GM18867 (cell line): ENCODE results near the gene SLC22A6.
"Not testable (repeated sequence)": the region's sequence is repeated elsewhere in the genome, so short reads cannot be mapped to it uniquely, and the experiment has no call there.

Experiments
- ATAC-seq: cut with Tn5 transposase; IDR thresholded peaks from one replicate; pipeline ENCODE4 v1.9.1; 2021; ENCODE audit warnings: mild to moderate bottlenecking, moderate library complexity; ENCODE audit not compliant: unreplicated experiment

The SLC22A6 gene

DNA sequence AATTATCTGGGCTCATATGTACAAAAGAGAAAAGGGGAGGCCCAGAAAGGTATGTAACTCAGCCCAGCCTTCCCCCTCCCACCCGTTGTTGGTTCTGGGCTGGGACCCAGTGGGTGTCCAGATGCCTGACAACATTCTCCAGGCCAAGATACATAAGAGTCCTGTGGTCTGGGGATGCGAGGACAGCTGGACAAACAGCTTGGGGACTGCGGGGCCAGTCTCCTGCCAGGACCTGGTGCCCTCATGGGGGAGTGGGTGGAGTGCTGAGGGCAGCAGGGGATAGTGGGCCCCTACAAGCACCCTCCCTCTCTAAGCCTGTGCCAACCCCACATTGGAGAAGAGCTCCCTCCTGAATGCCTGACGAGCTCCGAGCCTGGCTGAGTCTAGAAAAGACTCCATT lies 3.5 kb upstream of the SLC22A6 start:
- no peak for ATAC-seq

DNA sequence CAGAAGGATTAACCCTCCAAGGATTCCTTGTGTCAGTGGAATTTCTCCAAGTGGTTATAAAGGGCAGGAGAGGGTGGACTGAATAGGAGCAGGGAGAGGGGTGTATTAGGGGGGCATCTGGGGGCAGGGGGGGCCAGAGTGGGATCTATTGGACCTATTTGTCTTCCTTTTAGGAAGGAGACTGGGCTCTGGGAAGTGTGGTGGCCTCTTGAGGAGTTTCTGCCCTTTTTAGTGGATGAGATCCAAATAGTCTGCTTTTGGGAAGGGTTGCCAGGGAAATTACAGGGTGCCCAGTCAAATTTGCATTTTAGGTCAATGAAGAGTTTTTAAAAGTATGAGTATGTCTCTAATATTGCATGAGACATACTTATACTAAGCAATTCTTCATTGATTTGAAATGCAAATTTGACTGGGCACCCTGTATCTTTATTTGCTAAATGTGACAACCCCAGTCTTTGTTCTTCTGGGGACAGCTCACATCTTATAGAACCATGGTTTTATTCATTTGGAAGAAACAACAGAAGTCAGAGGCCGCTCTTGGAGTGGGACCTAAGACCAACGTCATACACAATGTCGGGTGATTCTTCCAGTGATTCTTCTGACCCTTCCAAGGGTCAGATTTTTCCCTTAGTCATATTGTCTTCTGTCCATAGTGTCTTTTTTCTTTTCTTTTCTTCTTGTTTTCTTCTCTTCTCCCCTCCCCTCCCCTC lies 429 bp upstream of the SLC22A6 start:
- no peak for ATAC-seq

DNA sequence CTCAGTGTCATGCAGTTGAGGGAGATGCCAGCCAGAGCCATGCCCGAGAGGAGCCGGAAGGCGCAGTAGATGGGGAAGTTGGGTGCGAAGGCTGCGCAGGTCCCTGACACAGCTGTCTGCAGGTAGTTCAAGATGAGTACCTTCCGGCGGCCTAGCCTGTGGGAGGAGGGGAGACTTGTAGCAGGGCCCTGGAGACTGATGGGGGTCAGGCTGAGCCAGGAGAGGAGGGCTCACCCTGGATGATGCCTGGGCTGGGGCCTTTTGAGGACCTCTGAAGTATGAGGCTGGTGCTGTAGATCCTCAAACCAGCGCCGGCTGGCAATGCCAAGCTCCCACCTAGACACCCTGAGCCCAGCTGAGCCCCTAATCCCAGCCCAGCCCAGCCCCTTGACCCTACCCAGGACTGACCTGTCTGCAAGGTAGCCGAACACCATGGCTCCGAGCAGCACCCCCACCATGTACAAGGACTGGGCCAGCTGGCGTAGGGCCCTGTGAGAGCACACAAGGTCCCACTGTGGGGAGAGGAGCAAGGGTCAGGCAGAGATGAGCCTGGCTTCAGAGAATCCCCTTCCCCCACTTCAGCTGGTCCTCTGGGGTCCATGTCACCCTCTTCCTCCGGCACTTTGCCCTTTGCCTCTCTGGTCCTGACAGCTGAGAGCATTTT lies 1.1 kb downstream of the SLC22A6 start:
- ATAC-seq: no peak

DNA sequence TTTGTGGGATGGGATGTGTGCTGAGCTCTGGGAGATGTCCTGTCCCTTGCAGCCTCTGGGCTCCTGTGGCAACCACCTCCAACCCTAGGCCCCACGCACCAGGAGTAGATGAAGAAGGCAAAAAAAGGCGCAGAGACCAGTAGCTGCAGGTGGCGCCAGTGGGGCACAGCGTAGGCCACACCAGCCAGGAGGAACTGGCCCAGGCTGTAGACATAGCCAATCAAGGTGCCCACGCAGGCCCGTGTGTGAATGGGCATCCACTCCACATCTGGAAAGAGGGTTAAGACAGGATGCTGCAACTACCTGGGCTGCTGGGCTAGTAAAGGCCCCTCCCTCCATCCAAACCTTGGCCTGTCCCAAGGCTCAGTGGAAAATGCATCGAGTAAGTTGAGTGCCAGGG lies 3.0 kb downstream of the SLC22A6 start:
- ATAC-seq: no peak

DNA sequence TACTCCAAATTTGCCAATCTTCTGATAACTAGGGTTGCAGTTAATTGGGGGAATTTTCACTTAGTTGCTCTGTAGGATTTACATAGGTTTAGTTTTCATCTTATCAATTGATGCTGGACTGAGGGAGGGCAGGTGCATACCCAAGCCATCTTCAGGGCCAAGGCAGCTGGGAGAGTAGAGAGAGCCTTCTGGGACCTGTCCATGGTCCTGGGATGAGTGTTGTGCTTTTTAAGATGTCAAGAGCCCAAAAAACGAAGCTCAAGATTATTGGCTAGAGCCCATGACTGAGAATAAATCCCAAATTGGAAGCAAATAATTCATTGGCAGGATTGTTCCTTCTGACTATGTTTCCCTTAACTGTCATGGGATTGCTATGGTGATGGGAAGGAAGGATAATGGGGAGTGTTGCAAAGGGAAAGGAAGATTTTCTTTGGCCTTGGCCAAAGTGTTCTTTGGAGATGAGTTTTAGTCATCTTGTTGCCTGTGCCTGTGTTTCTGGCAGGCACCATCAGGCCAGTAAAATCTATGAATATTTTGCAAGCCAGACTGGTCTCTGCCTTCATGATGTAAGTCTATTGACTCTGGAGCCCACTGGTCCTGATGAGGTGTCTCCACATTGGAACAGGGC lies 4.5 kb downstream of the SLC22A6 start:
- no peak for ATAC-seq

DNA sequence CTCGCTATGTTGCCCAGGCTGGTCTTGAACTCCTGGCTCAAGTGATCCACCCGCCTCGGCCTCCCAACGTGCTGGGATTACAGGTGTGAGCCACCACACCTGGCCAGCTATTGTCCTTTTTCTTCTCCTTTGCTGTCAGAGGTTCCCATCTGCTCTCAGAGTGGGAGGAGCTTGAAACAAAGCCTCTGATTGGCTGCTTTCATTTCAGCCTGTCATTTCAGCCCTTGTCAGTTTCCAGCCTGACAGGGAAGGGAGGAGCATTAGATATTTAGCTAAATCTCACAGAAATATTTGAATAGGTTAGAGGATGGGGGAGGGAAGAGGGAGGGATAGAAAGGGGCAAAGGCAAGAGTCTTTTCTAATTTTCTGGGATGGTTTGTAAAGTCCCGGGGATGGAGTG lies 8.7 kb downstream of the SLC22A6 start:
- no peak for ATAC-seq

DNA sequence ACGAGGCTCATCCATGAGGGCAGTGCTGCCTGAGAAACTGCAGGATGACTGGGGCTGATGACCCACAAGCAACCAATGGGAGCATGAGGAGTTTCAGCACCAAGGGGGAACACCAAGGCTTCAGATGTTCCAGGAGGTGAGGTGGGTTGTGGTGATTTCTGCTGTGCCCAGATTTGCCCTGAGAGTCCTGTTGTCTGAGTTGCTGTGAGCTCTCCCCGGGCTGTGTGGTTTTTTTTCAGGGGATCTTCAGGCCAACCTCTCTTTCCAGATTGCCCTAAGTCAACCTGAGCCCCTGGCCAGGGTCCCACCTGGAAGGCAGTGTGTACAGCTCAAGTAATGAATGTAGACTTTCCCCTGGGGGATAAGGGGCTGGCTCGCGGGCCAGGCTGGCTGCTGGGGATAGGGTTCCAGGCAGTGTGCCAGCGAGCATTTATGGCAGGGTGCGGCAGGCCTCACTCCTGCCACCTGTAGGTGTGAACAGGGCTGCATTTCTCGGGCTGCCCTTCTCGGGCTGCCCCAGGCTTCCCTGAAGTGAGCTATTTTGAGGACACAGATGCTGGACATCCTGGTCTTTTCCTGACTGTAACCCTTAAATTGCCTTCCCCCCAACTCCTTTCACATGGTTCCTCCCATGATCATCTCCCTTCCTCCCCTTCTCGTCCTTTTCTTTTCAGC lies 9.8 kb downstream of the SLC22A6 start:
- ATAC-seq: no peak

DNA sequence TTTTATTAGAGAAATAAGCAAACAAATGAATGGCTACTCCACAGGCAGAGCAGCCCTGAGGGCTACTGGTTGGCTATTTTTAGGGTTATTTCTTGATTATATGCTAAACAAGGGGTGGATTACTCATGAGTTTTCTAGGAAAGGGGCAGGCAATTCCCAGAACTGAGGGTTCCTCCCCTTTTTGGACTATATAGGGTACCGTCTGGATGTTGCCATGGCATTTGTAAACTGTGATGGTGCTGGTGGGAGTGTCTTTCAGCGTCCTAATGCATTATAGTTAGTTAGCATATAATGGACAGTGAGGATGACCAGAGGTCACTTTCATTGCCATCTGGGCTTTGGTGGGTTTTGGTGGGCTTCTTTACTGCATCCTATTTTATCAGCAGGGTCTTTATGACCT lies 19.2 kb downstream of the SLC22A6 start:
- ATAC-seq: no peak

DNA sequence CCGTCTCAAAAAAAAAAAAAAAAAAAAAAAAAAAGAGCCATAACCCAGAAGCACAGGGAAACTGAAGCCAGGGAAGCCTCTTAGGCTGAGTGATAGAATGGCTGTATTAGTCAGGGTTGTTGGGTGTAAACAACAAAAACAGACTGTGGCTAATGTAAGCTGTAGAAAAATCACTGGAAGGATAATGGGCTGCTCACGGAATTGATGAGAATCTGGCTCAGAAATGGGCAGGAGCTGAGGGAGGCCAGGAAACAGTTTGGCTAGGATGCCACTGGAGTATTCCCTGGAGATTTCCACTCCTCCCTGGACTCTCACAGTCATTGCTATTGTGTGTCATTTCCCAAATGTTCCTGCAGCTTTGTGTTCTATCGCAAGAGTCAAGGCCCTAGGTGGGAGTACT lies 22.4 kb downstream of the SLC22A6 start:
- ATAC-seq: no peak

DNA sequence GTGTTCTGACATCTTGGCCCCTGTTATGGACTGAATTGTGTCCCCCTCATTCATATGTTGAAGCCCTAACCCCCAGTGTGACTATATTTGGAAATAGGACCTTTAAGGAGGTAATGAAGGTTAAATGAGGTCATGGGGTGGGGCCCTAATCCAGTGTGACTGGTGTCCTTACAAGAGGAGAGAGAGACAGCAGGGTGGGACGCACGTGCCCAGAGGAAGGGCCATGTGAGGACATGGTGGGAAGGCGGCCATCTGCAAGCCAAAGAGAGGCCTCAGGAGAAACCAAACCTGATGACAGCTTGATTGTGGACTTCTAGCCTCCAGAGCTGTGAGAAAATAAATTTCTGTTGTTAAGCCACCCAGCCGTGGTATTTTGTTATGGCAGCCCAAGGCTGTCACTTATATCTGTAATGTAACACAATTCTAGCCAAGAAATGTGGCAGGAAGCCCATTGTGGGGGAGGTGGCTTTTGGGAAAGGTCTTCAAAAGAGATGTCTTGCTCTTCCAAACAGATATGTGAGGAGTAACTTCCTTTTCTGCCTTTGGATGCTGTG lies 23.7 kb downstream of the SLC22A6 start:
- ATAC-seq: no peak

DNA sequence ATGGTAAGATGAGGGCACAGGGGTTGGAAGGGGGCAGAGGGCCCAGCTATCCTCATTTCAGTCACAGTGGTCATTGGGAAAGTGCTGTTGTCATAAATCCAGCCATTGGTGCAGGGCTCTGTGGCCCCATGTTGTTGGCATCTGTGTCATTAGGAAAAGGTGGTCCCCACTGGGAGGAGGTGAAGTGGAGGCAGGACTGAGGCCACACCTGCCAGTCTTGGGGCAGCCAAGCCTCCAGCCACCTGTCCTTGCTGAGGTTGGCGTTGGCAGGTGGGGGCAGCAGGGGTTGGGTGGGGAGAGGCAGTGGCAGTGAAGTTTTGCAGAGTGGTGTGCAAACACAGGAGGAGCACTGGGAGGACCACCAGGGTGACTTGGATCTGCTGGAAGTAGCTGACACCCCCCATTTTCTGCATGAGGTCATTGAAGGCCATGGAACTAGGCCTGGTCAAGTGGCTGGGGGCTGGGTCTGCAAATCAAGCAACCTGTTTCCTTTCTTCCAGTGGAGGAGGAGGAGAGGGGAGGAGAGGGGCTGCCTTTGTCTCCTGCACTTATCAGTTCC lies 25.3 kb downstream of the SLC22A6 start:
- ATAC-seq: no peak

DNA sequence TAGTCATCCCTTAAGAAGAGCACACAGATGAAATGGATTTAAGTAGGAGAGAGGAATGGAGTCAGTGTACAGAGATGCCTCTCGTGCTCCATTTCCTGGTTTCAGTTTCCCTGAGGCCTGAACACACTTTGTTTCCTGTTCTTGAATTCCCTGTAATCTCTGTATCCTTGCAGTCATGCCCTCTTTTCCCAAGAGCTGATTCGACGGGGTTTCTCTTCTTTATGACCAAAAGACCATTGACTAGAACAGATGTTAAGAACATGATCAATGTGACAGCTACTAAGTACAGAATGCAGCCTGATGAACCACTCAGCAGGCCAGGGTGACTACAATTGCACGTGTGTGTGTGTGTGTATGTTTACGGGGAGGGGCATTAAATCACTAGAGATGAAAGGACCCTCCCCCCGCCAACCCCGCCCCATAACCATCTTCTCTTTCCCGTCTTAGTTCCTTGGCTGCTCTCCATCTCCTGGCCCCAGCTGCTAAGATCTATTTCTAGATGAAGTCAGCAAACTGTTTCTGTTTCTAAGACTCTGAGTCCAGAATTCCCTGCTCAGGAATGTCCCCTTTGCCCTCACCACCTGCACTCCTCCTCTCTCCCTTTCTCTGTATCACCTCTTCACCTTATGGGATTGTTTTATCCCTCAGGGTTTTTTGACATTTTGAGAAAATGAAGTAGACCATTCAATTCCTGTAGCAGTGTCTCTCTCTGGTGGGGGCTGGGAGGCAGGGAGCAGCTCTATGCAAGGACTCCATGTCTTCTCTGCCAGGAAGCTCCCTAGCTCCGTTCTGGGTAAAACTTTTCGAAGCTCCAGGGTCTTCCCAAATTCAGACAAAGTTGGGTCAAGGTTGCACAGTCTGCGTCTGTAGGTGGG lies 26.0 kb downstream of the SLC22A6 start:
- no peak for ATAC-seq

DNA sequence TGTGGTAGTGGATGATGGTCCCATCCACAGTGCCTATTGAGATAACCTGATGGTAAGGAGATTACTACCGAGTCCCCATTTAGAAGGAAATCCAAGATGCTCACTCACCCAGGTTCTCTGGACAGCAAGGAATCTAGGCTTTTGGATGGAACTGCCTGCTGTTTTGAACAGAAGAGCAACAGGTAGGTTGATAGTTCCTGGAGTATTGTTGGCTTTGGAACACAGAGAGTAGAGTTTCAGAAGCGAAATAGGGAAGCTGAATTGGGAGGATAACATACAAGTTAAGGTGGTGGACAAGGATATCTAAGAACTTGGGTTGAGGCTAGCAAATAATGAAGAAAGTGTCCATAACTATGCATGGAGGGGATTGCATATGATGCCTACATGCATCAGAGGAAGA lies 27.6 kb downstream of the SLC22A6 start:
- no peak for ATAC-seq

DNA sequence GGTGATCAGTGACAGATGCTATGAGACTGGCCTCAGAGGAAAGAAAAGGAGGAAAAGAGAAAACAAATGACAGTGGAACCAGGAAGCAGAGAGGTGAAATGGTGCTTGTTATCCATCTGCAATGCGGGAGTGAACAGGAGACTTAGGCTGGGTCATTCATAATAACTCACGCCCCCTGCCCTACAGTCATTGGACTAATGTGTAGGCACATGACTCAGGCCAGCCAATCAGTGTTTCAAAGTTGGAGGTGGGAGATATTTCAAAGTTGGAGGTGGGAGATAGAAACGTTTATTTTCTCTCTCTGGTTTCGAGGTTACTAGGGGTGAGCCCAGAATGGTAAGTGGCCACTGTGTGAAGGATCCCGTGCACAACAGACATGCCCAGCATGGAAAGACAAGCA lies 30.3 kb downstream of the SLC22A6 start:
- no peak for ATAC-seq

DNA sequence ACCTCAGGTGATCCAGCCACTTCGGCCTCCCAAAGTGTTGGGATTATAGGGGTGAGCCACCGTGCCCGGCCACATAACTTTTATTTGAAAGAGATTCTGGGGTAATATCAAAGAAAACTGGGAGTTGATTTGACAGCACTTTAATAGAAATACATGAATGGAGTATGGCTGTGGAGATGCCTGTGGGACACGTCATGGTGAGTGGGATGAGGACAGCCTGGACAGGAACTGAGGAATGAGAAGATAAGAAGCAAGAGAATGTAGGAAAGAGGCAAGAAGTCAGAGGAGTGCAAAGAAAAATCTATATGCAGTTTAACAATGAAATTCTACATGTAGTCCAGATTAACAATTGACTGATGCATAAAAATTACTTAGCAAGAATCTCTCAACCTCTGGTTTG lies 31.0 kb downstream of the SLC22A6 start:
- no peak for ATAC-seq

DNA sequence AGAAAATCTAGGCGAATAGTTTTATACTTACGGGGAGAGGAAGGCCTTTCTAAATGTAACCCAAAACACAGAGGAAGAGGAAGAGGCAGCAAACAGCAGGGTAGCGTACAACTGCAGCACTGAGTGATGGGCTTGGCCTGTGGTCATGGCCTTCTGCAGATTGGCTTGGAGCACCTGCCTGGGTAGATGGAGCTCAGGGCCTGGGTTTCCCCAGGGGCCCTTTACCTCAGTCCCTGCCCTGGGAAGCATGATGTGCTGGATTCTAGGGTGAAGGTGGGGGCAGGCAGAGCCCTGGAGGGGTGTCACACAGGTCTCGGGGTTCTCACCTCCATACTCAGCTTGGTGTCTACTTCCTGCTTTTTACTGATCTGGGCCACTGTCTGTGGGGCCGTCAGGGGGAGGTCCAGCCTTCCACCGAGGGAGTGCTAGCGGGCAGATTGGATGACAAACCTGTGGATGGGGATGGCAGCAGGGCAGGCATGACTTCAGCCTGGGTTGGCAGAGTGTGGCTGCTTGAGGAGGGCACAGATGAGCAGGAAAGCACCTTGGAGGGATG lies 35.9 kb downstream of the SLC22A6 start:
- no peak for ATAC-seq

DNA sequence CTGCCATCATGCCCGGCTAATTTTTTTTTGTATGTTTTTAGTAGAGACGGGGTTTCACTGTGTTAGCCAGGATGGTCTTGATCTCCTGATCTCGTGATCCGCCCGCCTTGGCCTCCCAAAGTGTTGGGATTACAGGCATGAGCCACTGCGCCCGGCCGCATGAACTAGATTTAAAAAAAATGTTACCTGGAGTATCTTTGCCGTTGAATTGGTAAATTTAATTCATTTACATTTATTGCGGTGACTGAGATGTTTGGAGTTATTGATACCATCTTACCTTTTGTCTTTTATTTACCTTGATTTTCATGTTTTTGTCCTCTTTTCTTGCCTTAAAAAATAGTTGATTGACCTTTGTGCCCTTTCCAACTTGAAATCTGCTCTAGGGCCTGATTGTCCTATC lies 39.2 kb downstream of the SLC22A6 start:
- not testable (repeated sequence) for ATAC-seq

DNA sequence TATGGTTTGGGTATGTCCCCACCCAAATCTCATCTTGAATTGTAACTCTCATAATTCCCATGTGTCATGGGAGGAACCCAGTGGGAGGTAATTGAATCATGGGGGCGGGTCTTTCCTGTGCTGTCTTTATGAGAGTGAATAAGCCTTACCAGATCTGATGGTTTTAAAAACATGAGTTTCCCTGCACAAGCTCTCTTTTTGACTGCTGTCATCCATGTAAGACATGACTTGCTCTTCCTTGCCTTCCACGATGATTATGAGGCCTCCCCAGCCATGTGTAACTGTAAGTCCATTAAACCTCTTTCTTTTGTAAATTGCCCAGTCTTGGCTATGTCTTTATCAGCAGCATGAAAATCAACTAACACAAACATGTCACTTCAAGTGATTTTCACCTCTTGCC lies 47.2 kb downstream of the SLC22A6 start:
- ATAC-seq: not testable (repeated sequence)

DNA sequence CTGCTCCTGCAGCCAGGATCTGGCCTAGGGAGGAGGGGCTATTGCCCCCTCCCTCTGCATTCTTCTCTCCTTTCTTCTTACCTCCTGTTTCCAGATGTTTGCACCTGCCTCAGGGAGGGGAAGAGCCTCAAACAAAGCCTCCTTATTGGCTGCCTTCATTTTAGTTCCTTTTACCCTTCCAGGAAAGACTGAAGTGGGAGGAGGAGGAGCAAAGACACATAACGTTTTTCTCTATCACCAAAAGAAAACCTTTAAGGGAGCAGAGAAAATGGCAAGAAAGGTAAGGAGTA lies 50.3 kb downstream of the SLC22A6 start:
- no peak for ATAC-seq
